Lower leg skin (tissue), 4 donors: ENCODE measurements around the gene CIAO2B. TPM values are rescaled to one million over a fixed set of nuclear protein-coding genes. Genes with fewer than 3 reads are reported as not detected.

Experiments used
- DNase-seq, 2 donors: peaks; one replicate each; pipeline ENCODE4 v3.0.0-alpha.2; 2019; ENCODE audit warnings: low spot score in 2 of 2
- H3K4me3 ChIP-seq: fragments of 200-600 bp; sonication (generic); 2 replicates; pipeline ENCODE4 v1.5.1; 2017; ENCODE audit warnings: mild to moderate bottlenecking, low read depth; ENCODE audit not compliant: poor library complexity, severe bottlenecking
- CTCF ChIP-seq, 3 donors: fragments of 450-650 bp; IDR thresholded peaks; one replicate each; pipeline ENCODE4 v1.5.1; 2016; ENCODE audit warnings: antibody characterized with exemption in 3 of 3, mild to moderate bottlenecking in 3 of 3, moderate library complexity in 2 of 3
- POLR2A ChIP-seq, 2 donors: fragments of 450-650 bp; IDR thresholded peaks; one replicate each; pipeline ENCODE4 v1.6.1; 2016 to 2017; ENCODE audit warnings: antibody characterized with exemption in 2 of 2, mild to moderate bottlenecking in 1 of 2, moderate library complexity in 1 of 2
- WGBS, 2 donors: methylation state at CpG; one replicate each; pipeline ENCODE4 v1.1.5; 2018; 5-methylcytosine and 5-hydroxymethylcytosine counted together
- intact Hi-C: fragments of 100-400 bp; cut with DNase I; formaldehyde crosslinking; loops from one replicate; pipeline ENCODE4 v1.15.0; 2023; ENCODE audit warnings: low total_unique reads
- total RNA-seq, 4 donors: library from RNA; depleted of rRNA; stranded (reverse); fragments of >200 nt; gene quantifications; one replicate each; pipeline ENCODE4 v1.1.0, GENCODE V29; 2016

Gene CIAO2B
- total RNA-seq, 4 donors from 2014 or later = 39.3 to 60.3 (median 55.4) TPM

DNA sequence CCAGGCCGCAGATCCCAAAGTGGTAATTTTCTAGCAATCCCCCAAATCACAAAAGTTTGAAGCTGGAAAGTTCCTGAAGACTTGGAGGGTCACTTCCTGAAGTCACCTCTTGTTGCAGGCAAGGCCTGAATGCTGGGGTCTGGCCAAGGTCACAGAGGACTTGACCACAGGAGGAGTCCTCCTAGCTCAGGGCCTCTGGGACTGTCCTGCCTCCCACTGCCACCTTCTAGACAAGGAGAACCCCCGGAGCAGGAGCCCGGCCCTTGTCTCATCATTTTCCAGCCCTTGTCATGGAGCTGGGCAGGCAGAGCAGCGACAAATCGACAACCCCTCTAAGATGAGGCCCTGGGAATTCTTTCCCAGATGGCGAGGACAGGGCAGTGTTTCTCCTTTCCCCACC lies 15.8 kb downstream of the CIAO2B start:
- 86 to 89% methylated on average over 6 of the region's 6 CpGs for WGBS, 2 donors
- DNase-seq = no peak
- TF ChIP-seq POLR2A (IDR thresholded peaks at IDR 0.05) (no peak), CTCF (IDR thresholded peaks at IDR 0.05) (no peak)
- H3K4me3 ChIP-seq = no peak overlapping the region
- intact Hi-C loops = no loop called here

GRCh38 chr16:66917741-66918140 lies 16.5 kb downstream of the CIAO2B start:
- no peak for DNase-seq
- no peak overlapping the region for H3K4me3 ChIP-seq
- intact Hi-C loops = no loop called here
- TF ChIP-seq CTCF (IDR thresholded peaks at IDR 0.05) (no peak), POLR2A (IDR thresholded peaks at IDR 0.05) (no peak)
- WGBS, 2 donors = 80 to 88% methylated on average over 8 to 9 of the region's 9 CpGs

- H3K4me3 ChIP-seq = no peak overlapping the region
- intact Hi-C loops = no loop called here
- no peak for DNase-seq
- TF ChIP-seq POLR2A (IDR thresholded peaks at IDR 0.05) (no peak), CTCF (IDR thresholded peaks at IDR 0.05) (no peak)
- WGBS, 2 donors = 84 to 88% methylated on average over 6 of the region's 6 CpGs
These were observed 17.7 kb downstream of the CIAO2B start for GRCh38 chr16:66916518-66916917.

DNA sequence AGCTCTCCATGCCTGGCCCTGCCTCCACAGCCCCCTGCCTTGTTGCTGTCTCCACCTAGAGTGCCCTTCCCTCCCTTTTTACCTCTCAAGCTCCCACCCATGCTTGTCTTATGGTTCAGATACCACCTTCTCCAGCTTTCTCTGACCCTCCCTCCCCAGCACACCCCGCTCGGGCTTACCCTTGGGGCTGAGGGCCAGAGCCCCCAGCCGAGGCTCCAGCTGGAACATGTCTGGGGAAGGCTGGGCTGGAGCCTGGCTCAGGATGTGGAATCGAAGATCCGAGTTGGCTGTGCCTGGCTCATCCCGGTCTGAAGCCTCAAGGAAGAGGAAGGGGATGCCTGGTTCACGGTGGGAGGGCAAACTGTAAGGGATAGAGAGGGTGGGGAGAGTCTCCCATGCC lies 19.2 kb downstream of the CIAO2B start:
- H3K4me3 ChIP-seq = no peak overlapping the region
- DNase-seq = no peak
- TF ChIP-seq CTCF (IDR thresholded peaks at IDR 0.05) (no peak), POLR2A (IDR thresholded peaks at IDR 0.05) (no peak)
- intact Hi-C loops = no loop called here
- 69 to 70% methylated on average over 7 of the region's 7 CpGs for WGBS, 2 donors

GRCh38 chr16:66914541-66914940 lies 19.7 kb downstream of the CIAO2B start:
- DNase-seq = no peak
- intact Hi-C loops = no loop called here
- WGBS, 2 donors = 95 to 97% methylated on average over 7 of the region's 7 CpGs
- H3K4me3 ChIP-seq = no peak overlapping the region
- TF ChIP-seq POLR2A (IDR thresholded peaks at IDR 0.05) (no peak), CTCF (IDR thresholded peaks at IDR 0.05) (no peak)

GRCh38 chr16:66913711-66914110 lies 20.5 kb downstream of the CIAO2B start:
- intact Hi-C loops = no loop called here
- DNase-seq = no peak
- TF ChIP-seq CTCF (IDR thresholded peaks at IDR 0.05) (no peak), POLR2A (IDR thresholded peaks at IDR 0.05) (no peak)
- WGBS, 2 donors = 90% methylated on average over 4 of the region's 4 CpGs
- H3K4me3 ChIP-seq = no peak overlapping the region
